GM21528 (cell line): ENCODE data around the gene SLC26A11.

Source experiments
- ATAC-seq: cut with Tn5 transposase; IDR thresholded peaks from one replicate; pipeline ENCODE4 v1.9.1; 2021; ENCODE audit warnings: mild to moderate bottlenecking, moderate library complexity; ENCODE audit not compliant: unreplicated experiment, low FRiP score

SLC26A11 gene

GRCh38 chr17:80216473-80217456 lies 3.5 kb upstream of the SLC26A11 start:
- no peak for ATAC-seq

GRCh38 chr17:80217703-80218362 lies 2.4 kb upstream of the SLC26A11 start:
- no peak for ATAC-seq

GRCh38 chr17:80218391-80218790 lies 1.8 kb upstream of the SLC26A11 start:
- ATAC-seq, result no peak

GRCh38 chr17:80219013-80219762 lies 1.0 kb upstream of the SLC26A11 start:
- peak; percentile 58 for ATAC-seq

GRCh38 chr17:80219763-80220053 lies 519 bp upstream of the SLC26A11 start:
- ATAC-seq, result peak; percentile 17

GRCh38 chr17:80220736-80221215 lies 549 bp downstream of the SLC26A11 start:
- no peak for ATAC-seq

- no peak for ATAC-seq
Observed at GRCh38 chr17:80221351-80222105, 1.3 kb downstream of the SLC26A11 start.

GRCh38 chr17:80222376-80223141 lies 2.3 kb downstream of the SLC26A11 start:
- no peak for ATAC-seq

GRCh38 chr17:80223142-80223815 lies 3.1 kb downstream of the SLC26A11 start:
- ATAC-seq, result no peak

- no peak for ATAC-seq
Observed at GRCh38 chr17:80223838-80224497, 3.7 kb downstream of the SLC26A11 start.

- ATAC-seq, result no peak
Observed at GRCh38 chr17:80224683-80225082, 4.5 kb downstream of the SLC26A11 start.

- ATAC-seq, result no peak
Observed at GRCh38 chr17:80225230-80225629, 5.0 kb downstream of the SLC26A11 start.

- ATAC-seq, result no peak
Observed at GRCh38 chr17:80227156-80227555, 6.9 kb downstream of the SLC26A11 start.

GRCh38 chr17:80227666-80228065 lies 7.4 kb downstream of the SLC26A11 start:
- ATAC-seq, result no peak

GRCh38 chr17:80228477-80228876 lies 8.2 kb downstream of the SLC26A11 start:
- ATAC-seq, result no peak

GRCh38 chr17:80229011-80229410 lies 8.8 kb downstream of the SLC26A11 start:
- ATAC-seq, result no peak

GRCh38 chr17:80232438-80232837 lies 12.2 kb downstream of the SLC26A11 start:
- ATAC-seq, result no peak

- no peak for ATAC-seq
Observed at GRCh38 chr17:80233202-80233601, 13.0 kb downstream of the SLC26A11 start.
